Panc1 (cell line): Measurements from ENCODE around the gene ALG10B. TPM values are rescaled to one million over a fixed set of nuclear protein-coding genes. Genes with fewer than 3 reads are reported as not detected.
A peak's percentile ranks its signal among the peaks of the same experiment; 100 is the strongest.
"Not testable (repeated sequence)": the region's sequence is repeated elsewhere in the genome, so short reads cannot be mapped to it uniquely, and the experiment has no call there.

ENCODE experiments used
- ATAC-seq: fragments of 200-7000 bp; cut with Tn5 transposase; 2 replicates; pipeline ENCODE4 v1.9.1; 2020; ENCODE audit warnings: mild to moderate bottlenecking, moderate library complexity
- BruUV-seq: library from RNA; stranded (reverse); fragments of 400-500 nt; replicated peaks from 2 replicates; lab custom pipeline; 2021; lab: Mats Ljungman, UMichigan
- CTCF ChIA-PET: fragments of 300-600 bp; sonication (Branson Sonifier 250); formaldehyde crosslinking; loops from one replicate; lab custom pipeline; 2022; ENCODE audit warnings: antibody characterized with exemption; lab: Charles Lee
- POLR2A ChIA-PET: fragments of 300-600 bp; sonication (Branson Sonifier 250); formaldehyde crosslinking; loops from one replicate; lab custom pipeline; 2022; ENCODE audit warnings: antibody characterized with exemption; lab: Charles Lee
- DNase-seq: peaks from one replicate; pipeline ENCODE4 v3.0.0-alpha.2; 2010; ENCODE audit warnings: low read depth, low spot score
- H3K27ac ChIP-seq: 2 replicates; pipeline ENCODE4 v1.5.1; 2011; ENCODE audit warnings: mild to moderate bottlenecking, low read length, inconsistent platforms
- H3K27me3 ChIP-seq: fragments of 200-500 bp; sonication (Bioruptor generic); 2 replicates; pipeline ENCODE4 v1.6.0; 2014; ENCODE audit warnings: low read length, inconsistent platforms; ENCODE audit not compliant: control insufficient read depth, insufficient read depth
- H3K36me3 ChIP-seq: fragments of 200-500 bp; sonication (Bioruptor generic); 2 replicates; pipeline ENCODE4 v1.5.1; 2014; ENCODE audit warnings: inconsistent platforms, mild to moderate bottlenecking, low read length, moderate library complexity; ENCODE audit not compliant: control insufficient read depth, insufficient read depth
- H3K4me1 ChIP-seq: 2 replicates; pipeline ENCODE4 v1.5.1; 2011; ENCODE audit warnings: inconsistent platforms, mild to moderate bottlenecking, low read length, moderate library complexity; ENCODE audit not compliant: control insufficient read depth, insufficient read depth
- H3K4me3 ChIP-seq, 2 experiments: 2 replicates each; pipeline ENCODE4 v1.5.1; 2011 to 2012; ENCODE audit warnings: low read depth in 2 of 2, low read length in 2 of 2, mild to moderate bottlenecking in 2 of 2, inconsistent platforms in 1 of 2, moderate library complexity in 1 of 2
- H3K9me3 ChIP-seq: fragments of 200-500 bp; sonication (Bioruptor generic); 2 replicates; pipeline ENCODE4 v1.5.1; 2014; ENCODE audit warnings: low read depth, mild to moderate bottlenecking, inconsistent platforms, low read length, moderate library complexity; ENCODE audit not compliant: control insufficient read depth, insufficient read depth
- CTCF ChIP-seq: fragments of 450-650 bp; IDR thresholded peaks from 2 replicates; pipeline ENCODE4 v1.5.1; 2017; ENCODE audit warnings: mild to moderate bottlenecking
- POLR2AphosphoS5 ChIP-seq: IDR thresholded peaks from 2 replicates; pipeline ENCODE4 v1.6.1; 2012; ENCODE audit warnings: mild to moderate bottlenecking, low read depth, low read length, moderate library complexity
- SIN3A ChIP-seq: IDR thresholded peaks from 2 replicates; pipeline ENCODE4 v1.6.1; 2012; ENCODE audit warnings: low read depth, mild to moderate bottlenecking, low read length, moderate library complexity, borderline replicate concordance; ENCODE audit not compliant: insufficient read depth
- TCF7L2 ChIP-seq: IDR thresholded peaks from 2 replicates; pipeline ENCODE4 v1.6.1; 2011; ENCODE audit warnings: mild to moderate bottlenecking, low read depth, low read length, inconsistent platforms
- in situ Hi-C: cut with HindIII; loops from 2 replicates; pipeline ENCODE4 v1.10.0; 2016; ENCODE audit warnings: low sequenced_read_pairs, low pct_unique_long_range_greater_than_20kb
- intact Hi-C: fragments of 100-400 bp; cut with micrococcal nuclease; formaldehyde crosslinking; loops from one replicate; pipeline ENCODE4 v1.10.0; 2022; ENCODE audit not compliant: unreplicated experiment
- total RNA-seq: library from RNA; stranded (reverse); gene quantifications from one replicate; pipeline ENCODE4 v1.2.1, GENCODE V29; 2021; ENCODE audit not compliant: unreplicated experiment
- TF ChIP-seq, protein P1 (sequence below), 2 experiments: IDR thresholded peaks; 2 replicates each; pipeline ENCODE4 v1.6.1; 2011 to 2012; ENCODE audit warnings: low read depth in 2 of 2, control low read depth in 1 of 2, low read length in 1 of 2, mild to moderate bottlenecking in 1 of 2, moderate library complexity in 1 of 2; ENCODE audit not compliant: insufficient read depth in 1 of 2

ALG10B gene
- total RNA-seq, 1 experiment from 2014 or later: 7.2 TPM

- H3K4me3 ChIP-seq: no peak overlapping the region
- BruUV-seq: no TSS peak
- no peaks in the 10 kb centered on the region; the same call in 1 of the 2 replicates for H3K36me3 ChIP-seq
- CTCF ChIA-PET: no interaction called here
- DNase-seq (no peak), ATAC-seq (no peak)
- H3K27ac ChIP-seq: no peak overlapping the region
- H3K4me1 ChIP-seq: no peaks in the 10 kb centered on the region
- POLR2A ChIA-PET: no interaction called here
- intact Hi-C loops (loop anchor here (5.0 kb wide), 1 partner anchor 774 kb away; no protein-coding TSS in a partner anchor), in situ Hi-C loops (no loop called here)
- H3K9me3 ChIP-seq: no peaks in the 10 kb centered on the region
- H3K27me3 ChIP-seq: no peaks in the 10 kb centered on the region
- TF ChIP-seq TCF7L2 (no peak), CTCF (peak; percentile 23; the same call in 1 of the 2 replicates)
These were observed 11.8 kb downstream of the ALG10B start for GRCh38 chr12:38328306-38328895.

DNA sequence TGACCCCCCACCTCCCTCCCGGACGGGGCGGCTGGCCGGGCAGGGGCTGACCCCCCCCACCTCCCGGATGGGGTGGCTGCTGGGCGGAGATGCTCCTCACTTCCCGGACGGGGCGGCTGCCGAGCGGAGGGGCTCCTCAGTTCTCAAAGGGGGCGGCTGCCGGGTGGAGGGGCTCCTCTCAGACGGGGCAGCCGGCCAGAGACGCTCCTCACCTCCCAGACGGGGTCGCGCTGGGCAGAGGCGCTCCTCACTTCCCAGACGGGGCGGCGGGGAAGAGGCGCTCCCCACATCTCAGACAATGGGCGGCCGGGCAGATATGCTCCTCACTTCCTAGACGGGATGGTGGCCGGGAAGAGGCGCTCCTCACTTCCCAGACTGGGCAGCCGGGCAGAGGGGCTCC, 13.8 kb downstream of the ALG10B start:
- in situ Hi-C loops, POLR2A ChIA-PET, BruUV-seq, H3K27ac ChIP-seq, H3K9me3 ChIP-seq, H3K27me3 ChIP-seq, DNase-seq, ATAC-seq, H3K4me1 ChIP-seq, H3K36me3 ChIP-seq, CTCF ChIA-PET, H3K4me3 ChIP-seq, intact Hi-C loops: not testable (repeated sequence)

- BruUV-seq: no TSS peak
- Histone ChIP-seq H3K36me3 (no peaks in the 10 kb centered on the region), H3K9me3 (no peaks in the 10 kb centered on the region), H3K4me3 (no peak overlapping the region), H3K4me1 (no peaks in the 10 kb centered on the region), H3K27ac (no peak overlapping the region), H3K27me3 (no peaks in the 10 kb centered on the region)
- CTCF ChIA-PET: no interaction called here
- TF ChIP-seq CTCF (no peak), SIN3A (no peak), POLR2AphosphoS5 (no peak), TCF7L2 (no peak)
- TF ChIP-seq, protein P1, sequence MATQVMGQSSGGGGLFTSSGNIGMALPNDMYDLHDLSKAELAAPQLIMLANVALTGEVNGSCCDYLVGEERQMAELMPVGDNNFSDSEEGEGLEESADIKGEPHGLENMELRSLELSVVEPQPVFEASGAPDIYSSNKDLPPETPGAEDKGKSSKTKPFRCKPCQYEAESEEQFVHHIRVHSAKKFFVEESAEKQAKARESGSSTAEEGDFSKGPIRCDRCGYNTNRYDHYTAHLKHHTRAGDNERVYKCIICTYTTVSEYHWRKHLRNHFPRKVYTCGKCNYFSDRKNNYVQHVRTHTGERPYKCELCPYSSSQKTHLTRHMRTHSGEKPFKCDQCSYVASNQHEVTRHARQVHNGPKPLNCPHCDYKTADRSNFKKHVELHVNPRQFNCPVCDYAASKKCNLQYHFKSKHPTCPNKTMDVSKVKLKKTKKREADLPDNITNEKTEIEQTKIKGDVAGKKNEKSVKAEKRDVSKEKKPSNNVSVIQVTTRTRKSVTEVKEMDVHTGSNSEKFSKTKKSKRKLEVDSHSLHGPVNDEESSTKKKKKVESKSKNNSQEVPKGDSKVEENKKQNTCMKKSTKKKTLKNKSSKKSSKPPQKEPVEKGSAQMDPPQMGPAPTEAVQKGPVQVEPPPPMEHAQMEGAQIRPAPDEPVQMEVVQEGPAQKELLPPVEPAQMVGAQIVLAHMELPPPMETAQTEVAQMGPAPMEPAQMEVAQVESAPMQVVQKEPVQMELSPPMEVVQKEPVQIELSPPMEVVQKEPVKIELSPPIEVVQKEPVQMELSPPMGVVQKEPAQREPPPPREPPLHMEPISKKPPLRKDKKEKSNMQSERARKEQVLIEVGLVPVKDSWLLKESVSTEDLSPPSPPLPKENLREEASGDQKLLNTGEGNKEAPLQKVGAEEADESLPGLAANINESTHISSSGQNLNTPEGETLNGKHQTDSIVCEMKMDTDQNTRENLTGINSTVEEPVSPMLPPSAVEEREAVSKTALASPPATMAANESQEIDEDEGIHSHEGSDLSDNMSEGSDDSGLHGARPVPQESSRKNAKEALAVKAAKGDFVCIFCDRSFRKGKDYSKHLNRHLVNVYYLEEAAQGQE (IDR thresholded peaks at IDR 0.05; ENCODE audit: insufficient read depth in 1 of 2, low read depth in 2 of 2, low read length in 1 of 2): no peak
- no peak for DNase-seq
- intact Hi-C loops: no loop called here
- POLR2A ChIA-PET: no interaction called here
- no peak for ATAC-seq
- in situ Hi-C loops: no loop called here
These were observed 16.2 kb downstream of the ALG10B start for GRCh38 chr12:38332814-38333213.
